ENCODE results near the gene FCRL1.

Gene FCRL1

DNA sequence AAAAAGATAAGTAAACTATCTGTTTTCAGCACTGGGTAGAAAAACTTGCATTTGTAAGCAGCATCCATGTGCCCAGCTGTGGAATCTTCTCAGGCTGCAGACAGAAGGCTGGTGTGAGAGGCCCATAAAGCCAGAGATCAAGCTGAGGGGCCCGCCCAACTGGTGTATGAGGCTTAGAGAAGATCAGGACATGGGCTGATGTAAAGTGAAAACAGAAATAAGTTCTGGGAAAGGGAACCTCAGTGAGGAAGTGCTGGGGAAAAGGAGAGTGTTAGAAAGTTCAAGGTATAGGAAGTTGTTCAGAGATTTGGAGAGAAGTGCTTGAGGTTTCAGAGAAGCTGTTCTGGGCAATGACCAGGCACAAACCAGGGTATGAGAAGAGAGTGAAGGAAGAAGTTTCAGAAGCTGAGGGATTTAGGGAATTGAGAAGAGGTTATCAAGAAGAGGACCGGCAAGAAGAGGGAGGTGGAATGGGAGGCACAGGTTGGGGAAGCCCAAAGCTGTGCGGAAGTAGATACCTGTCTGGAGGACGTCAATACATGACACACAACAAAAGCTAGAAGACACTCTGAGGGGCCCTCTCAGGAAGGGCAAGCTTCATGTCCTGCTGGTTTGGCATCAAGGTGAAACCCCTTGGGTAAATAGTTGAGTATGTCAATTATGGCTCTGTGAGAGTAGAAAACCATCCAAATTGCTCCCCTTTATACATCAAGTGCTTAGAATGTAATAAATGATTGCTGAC lies 24.3 kb upstream of the FCRL1 start:
- no peak overlapping the region for H3K4me3 ChIP-seq (ENCODE audit: low read length)
- TF ChIP-seq, protein P1, sequence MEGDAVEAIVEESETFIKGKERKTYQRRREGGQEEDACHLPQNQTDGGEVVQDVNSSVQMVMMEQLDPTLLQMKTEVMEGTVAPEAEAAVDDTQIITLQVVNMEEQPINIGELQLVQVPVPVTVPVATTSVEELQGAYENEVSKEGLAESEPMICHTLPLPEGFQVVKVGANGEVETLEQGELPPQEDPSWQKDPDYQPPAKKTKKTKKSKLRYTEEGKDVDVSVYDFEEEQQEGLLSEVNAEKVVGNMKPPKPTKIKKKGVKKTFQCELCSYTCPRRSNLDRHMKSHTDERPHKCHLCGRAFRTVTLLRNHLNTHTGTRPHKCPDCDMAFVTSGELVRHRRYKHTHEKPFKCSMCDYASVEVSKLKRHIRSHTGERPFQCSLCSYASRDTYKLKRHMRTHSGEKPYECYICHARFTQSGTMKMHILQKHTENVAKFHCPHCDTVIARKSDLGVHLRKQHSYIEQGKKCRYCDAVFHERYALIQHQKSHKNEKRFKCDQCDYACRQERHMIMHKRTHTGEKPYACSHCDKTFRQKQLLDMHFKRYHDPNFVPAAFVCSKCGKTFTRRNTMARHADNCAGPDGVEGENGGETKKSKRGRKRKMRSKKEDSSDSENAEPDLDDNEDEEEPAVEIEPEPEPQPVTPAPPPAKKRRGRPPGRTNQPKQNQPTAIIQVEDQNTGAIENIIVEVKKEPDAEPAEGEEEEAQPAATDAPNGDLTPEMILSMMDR (conservative IDR thresholded peaks at IDR 0.05; ENCODE audit: low read length) = no peak
- DNase-seq (ENCODE audit: low read depth) = no peak

DNA sequence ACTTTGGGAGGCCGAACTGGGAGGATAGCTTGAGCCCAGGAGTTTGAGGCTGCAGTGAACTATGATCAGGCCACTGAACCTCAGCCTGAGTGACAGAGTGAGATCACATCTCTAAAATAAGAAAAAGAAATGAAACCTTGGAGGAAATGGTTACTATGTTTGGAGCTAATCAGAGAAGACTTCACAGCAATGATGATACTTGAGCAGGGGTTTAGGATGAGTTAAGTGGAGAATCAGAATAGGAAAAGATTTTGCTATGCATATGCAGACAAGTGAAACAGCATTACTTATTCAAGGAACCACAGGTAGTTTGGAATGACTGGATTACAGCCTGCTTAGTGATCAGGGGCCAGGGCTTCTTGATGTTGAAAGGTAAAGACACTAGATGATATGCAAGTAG lies 23.0 kb upstream of the FCRL1 start:
- TF ChIP-seq, protein P1 (conservative IDR thresholded peaks at IDR 0.05; ENCODE audit: low read length) = no peak
- H3K4me3 ChIP-seq (ENCODE audit: low read length) = no peak overlapping the region
- DNase-seq (ENCODE audit: low read depth) = no peak

DNA sequence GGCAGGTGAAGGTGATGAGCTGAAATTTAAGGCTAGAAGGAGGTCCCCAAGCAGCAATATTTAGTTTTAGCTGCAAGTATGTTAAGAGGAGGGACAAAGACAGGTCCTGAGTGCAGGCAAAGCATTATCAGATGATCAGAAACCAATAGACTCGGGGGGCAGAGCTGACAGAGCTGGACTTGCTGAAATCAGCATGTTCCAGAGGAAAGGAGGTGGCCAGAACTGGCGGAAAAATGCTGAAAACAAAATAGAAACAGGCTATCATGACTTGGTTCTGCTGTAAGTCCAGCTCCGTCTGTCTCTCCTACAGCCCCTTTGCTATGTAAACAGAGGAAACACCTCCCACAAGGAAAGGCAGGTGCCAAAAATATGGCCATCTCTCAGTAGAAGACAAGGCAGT lies 21.8 kb upstream of the FCRL1 start, which contains the start of gene CD5L:
Gene CD5L (minus strand): TSS at position 101 of the 400 bp plus-strand sequence. CDS start 107 bp downstream, outside the sequence.
- TF ChIP-seq, protein P1 (conservative IDR thresholded peaks at IDR 0.05; ENCODE audit: low read length) = no peak
- no peak within 1 kb of the TSS for H3K4me3 ChIP-seq (ENCODE audit: low read length)
- no peak for DNase-seq (ENCODE audit: low read depth)

DNA sequence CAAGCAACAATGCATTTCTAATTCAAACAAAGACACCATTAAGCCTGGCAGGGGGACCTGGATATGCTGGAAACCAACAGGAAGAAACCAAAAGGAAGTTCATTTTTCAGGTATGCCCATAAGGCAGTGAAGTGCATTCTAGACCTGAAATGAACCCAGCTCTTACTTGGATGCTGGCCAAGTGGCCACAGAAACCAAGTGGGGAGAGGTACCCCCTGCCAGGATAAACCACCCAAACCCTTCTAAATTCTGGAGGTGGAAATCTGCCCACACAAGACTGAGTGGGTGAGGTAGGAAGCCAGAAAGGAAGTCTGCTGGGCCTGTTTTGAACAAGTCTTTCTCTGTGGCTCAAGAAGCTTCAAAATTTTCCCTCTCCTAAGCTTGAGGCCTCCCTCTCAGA lies 19.0 kb upstream of the FCRL1 start:
- DNase-seq (ENCODE audit: low read depth) = no peak
- TF ChIP-seq, protein P1 (conservative IDR thresholded peaks at IDR 0.05; ENCODE audit: low read length) = no peak
- no peak overlapping the region for H3K4me3 ChIP-seq (ENCODE audit: low read length)

DNA sequence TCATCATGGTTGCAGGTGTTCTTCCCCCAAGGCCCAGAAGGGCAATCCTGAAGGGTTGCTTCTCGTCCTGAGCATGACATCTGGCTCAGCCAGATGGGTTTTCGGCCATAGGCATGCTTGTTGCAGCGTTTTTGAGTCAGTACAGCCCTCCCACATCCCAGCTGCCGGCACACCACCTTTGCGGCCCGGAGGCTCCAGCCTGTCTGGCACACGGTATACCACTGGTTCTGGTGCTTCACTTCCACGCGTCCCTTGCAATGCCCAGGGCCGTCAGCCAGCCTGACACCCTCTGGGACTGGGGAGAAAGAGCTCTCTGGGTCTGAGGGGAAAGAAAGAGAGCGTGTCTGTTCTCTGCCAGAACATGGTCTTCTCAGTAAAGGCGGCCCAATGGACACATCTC lies 14.5 kb upstream of the FCRL1 start:
- H3K4me3 ChIP-seq (ENCODE audit: low read length) = no peak overlapping the region
- TF ChIP-seq, protein P1 (conservative IDR thresholded peaks at IDR 0.05; ENCODE audit: low read length) = no peak
- no peak for DNase-seq (ENCODE audit: low read depth)

DNA sequence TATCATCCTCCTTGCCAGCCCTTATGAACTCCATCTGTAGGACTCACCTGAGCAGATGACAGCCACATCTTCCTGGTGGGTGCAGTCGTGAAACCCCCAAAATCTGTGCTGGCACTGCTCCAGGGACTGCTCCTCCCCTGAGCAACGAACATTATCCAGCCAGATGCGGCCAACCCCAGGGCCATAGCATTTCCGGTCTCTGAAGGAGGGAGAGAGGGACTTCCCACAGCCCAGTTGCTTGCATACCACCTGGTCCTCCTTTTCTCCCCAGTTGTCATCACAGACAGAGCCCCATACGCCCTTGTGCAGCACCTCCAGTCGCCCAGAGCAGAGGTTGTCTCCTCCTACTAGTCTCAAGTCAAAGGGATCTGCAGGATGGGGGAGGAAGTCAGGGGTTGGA lies 13.2 kb upstream of the FCRL1 start:
- TF ChIP-seq, protein P1 (conservative IDR thresholded peaks at IDR 0.05; ENCODE audit: low read length) = no peak
- no peak for DNase-seq (ENCODE audit: low read depth)

DNA sequence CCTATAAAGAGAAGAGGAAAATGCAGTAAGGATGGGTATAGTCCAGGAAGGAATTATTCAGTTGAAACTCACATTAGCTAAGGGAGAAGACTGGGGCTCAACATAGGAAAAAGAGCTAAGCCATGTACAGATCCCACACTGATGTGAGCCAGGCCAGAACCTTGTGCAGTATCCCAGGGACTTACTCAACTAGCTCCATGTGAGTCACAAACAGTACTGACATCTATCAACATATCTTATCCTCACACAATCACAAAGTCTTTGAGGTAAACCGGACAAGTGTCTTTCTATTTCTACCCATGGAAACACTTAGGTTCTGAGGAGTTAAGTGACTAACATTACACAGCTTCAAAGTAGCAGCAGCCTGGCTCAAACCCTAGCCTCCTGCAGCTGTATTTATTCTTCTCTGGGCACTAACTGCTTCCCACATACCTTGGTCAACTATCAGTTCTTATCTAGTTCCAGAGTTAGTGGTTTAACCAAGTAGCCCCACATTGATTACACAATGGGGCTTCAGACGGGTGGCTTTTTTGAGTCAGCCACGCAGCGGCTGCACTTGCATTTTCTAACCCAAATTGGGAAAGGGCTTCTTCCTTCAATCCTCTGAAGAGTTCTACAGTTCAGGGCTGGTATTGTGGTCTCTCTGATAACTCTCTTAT lies 12.2 kb upstream of the FCRL1 start:
- TF ChIP-seq, protein P1 (conservative IDR thresholded peaks at IDR 0.05; ENCODE audit: low read length) = no peak
- no peak overlapping the region for H3K4me3 ChIP-seq (ENCODE audit: low read length)
- no peak for DNase-seq (ENCODE audit: low read depth)

More for the DNA sequence above, 13.2 kb upstream of the FCRL1 start:
- no peak overlapping the region for H3K4me3 ChIP-seq (ENCODE audit: low read length)
